ENCODE data around the gene GPR107. TPM values are rescaled to one million over a fixed set of nuclear protein-coding genes. Genes with fewer than 3 reads are reported as not detected.
"Not testable (repeated sequence)": the region's sequence is repeated elsewhere in the genome, so short reads cannot be mapped to it uniquely, and the experiment has no call there.

GPR107 gene
- total RNA-seq, 2 experiments from 2014 or later, result 10.4 to 24.3 TPM

DNA sequence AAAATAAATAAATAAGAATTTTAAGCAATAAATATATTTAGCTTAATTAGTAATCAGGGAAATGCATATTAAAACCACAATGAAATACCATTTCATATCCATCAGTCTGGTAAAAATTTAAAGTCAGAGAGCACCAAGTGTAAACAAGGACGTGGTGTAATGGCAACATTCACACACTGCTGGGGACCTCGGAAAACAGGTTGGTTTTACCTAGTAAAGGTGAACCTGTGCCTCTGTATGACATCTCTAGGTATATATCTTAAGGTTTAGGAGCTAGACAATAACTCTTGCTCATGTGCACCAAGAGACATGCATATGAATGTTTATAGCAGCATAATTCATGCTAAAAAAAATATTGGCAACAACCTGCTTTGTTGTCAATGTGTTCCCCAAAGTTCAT is 40.4 kb upstream of the GPR107 start:
- no peak overlapping the region for H2AFZ ChIP-seq (ENCODE audit: low read length)
- POLR2A ChIA-PET, result interaction anchor here (0.6 kb wide), 1 partner anchor 8 kb away, joined by 6 read pairs; no protein-coding TSS in a partner anchor
- DNase-seq (ENCODE audit: low spot score), result no peak
- peaks cover 21% of the 10 kb centered on the region; the same call in 1 of the 2 replicates for H3K9me3 ChIP-seq (ENCODE audit: low read length)
- peaks cover 100% of the 10 kb centered on the region for H3K79me2 ChIP-seq (ENCODE audit: insufficient read depth, low read depth, low read length)
- peaks cover 15% of the 10 kb centered on the region; the same call in 1 of the 2 replicates for H4K20me1 ChIP-seq (ENCODE audit: insufficient read depth, low read length)
- H3K36me3 ChIP-seq (ENCODE audit: insufficient read depth, low read length), result peaks cover 61% of the 10 kb centered on the region
- intact Hi-C loops (cut with micrococcal nuclease; ENCODE audit: unreplicated experiment), result no loop called here
- H3K4me3 ChIP-seq (ENCODE audit: low read depth, low read length, poor library complexity, severe bottlenecking), result no peak overlapping the region
- no peak overlapping the region for H3K27ac ChIP-seq (ENCODE audit: low read depth, low read length, poor library complexity, severe bottlenecking)
- BruUV-seq (replicated peaks), result no TSS peak
- H3K4me1 ChIP-seq (ENCODE audit: insufficient read depth, low read length, poor library complexity, severe bottlenecking), result peaks cover 36% of the 10 kb centered on the region
- no peaks in the 10 kb centered on the region for H3K9me2 ChIP-seq (ENCODE audit: insufficient read depth, low read length)
- CTCF ChIA-PET (ENCODE audit: unreplicated experiment), result no interaction called here
- no peak for TF ChIP-seq CTCF (conservative IDR thresholded peaks at IDR 0.05; ENCODE audit: low read length)
- TF ChIP-seq EZH2phosphoT487 (IDR thresholded peaks at IDR 0.05; ENCODE audit: borderline replicate concordance, low read depth, low read length), result no peak
- H3K4me2 ChIP-seq (ENCODE audit: low read length), result no peak overlapping the region

DNA sequence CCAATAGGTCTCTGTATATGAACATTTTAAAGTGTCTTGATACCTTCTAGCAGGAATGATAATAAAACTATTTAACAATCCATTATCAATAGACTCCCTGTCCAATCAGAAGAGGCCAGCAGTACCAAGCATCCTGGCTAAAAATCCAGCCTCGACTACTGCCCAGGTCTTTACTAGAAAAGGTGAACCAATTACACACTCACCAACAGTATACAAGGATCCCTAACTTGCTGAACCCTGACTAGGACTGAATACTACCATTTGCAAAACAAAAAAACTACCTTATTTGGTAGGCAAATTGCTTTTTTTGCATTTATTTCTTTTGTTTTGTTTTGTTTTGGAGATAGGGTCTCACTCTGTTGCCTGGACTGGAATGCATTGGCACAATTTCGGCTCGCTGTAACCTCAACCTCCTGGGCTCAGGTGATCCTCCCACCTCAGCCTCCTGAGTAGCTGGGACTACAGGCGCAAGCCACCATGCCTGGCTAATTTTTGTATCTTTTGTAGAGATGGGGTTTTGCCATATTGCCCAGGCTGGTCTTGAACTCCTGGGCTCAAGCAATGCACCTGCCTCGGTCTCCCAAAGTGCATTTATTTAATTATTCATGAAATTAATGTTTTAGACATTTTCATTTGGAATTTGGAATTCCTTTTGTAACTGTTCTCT is 38.2 kb upstream of the GPR107 start:
- POLR2A ChIA-PET, result interaction anchor here (1.1 kb wide), 1 partner anchor 15 kb away, joined by 3 read pairs; no protein-coding TSS in a partner anchor
- no peak for DNase-seq (ENCODE audit: low spot score)
- TF ChIP-seq EZH2phosphoT487 (IDR thresholded peaks at IDR 0.05; ENCODE audit: borderline replicate concordance, low read depth, low read length) (no peak), CTCF (conservative IDR thresholded peaks at IDR 0.05; ENCODE audit: low read length) (no peak)
- CTCF ChIA-PET (ENCODE audit: unreplicated experiment), result no interaction called here
- Histone ChIP-seq H3K4me3 (ENCODE audit: low read depth, low read length, poor library complexity, severe bottlenecking) (no peak overlapping the region), H3K4me1 (ENCODE audit: insufficient read depth, low read length, poor library complexity, severe bottlenecking) (peaks cover 34% of the 10 kb centered on the region), H3K27ac (ENCODE audit: low read depth, low read length, poor library complexity, severe bottlenecking) (no peak overlapping the region), H3K36me3 (ENCODE audit: insufficient read depth, low read length) (peaks cover 81% of the 10 kb centered on the region), H3K4me2 (ENCODE audit: low read length) (no peak overlapping the region), H3K79me2 (ENCODE audit: insufficient read depth, low read depth, low read length) (peaks cover 100% of the 10 kb centered on the region), H3K9me2 (ENCODE audit: insufficient read depth, low read length) (no peaks in the 10 kb centered on the region), H2AFZ (ENCODE audit: low read length) (no peak overlapping the region), H3K9me3 (ENCODE audit: low read length) (peaks cover 21% of the 10 kb centered on the region; the same call in 1 of the 2 replicates), H4K20me1 (ENCODE audit: insufficient read depth, low read length) (peaks cover 3% of the 10 kb centered on the region; the same call in 1 of the 2 replicates)
- no TSS peak for BruUV-seq (replicated peaks)
- intact Hi-C loops (cut with micrococcal nuclease; ENCODE audit: unreplicated experiment), result no loop called here

DNA sequence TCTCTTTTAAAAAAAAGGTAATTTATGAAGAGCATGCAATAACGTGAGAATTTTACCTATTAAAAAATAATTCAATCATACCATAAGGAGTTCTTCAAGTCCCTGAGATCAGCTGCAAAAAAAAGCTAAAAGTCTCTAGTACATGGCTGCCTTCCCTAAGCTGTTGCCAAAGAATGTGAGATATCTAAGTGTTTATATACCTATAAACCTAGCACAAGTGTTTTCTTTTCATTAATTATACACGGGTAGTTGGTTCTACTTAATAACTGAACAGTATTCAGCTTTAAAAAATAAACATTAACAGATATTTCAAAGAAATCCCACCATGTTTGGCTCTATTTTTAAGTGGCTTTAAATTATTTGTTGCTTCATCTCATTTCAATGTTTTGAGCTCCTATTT is 36.6 kb upstream of the GPR107 start:
- Histone ChIP-seq H4K20me1 (ENCODE audit: insufficient read depth, low read length) (no peaks in the 10 kb centered on the region), H3K4me2 (ENCODE audit: low read length) (no peak overlapping the region), H3K9me2 (ENCODE audit: insufficient read depth, low read length) (no peaks in the 10 kb centered on the region), H3K9me3 (ENCODE audit: low read length) (peaks cover 12% of the 10 kb centered on the region; the same call in 1 of the 2 replicates), H3K4me3 (ENCODE audit: low read depth, low read length, poor library complexity, severe bottlenecking) (no peak overlapping the region), H3K4me1 (ENCODE audit: insufficient read depth, low read length, poor library complexity, severe bottlenecking) (peaks cover 46% of the 10 kb centered on the region), H3K36me3 (ENCODE audit: insufficient read depth, low read length) (peaks cover 78% of the 10 kb centered on the region), H3K79me2 (ENCODE audit: insufficient read depth, low read depth, low read length) (peaks cover 100% of the 10 kb centered on the region), H3K27ac (ENCODE audit: low read depth, low read length, poor library complexity, severe bottlenecking) (no peak overlapping the region), H2AFZ (ENCODE audit: low read length) (no peak overlapping the region)
- no peak for TF ChIP-seq EZH2phosphoT487 (IDR thresholded peaks at IDR 0.05; ENCODE audit: borderline replicate concordance, low read depth, low read length)
- no peak for TF ChIP-seq CTCF (conservative IDR thresholded peaks at IDR 0.05; ENCODE audit: low read length)
- DNase-seq (ENCODE audit: low spot score), result no peak
- POLR2A ChIA-PET, result interaction anchor here (0.7 to 1.2 kb wide), 7 partner anchors 9 to 28 kb away, joined by 3 to 9 read pairs (median 5); no protein-coding TSS in a partner anchor
- CTCF ChIA-PET (ENCODE audit: unreplicated experiment), result no interaction called here
- intact Hi-C loops (cut with micrococcal nuclease; ENCODE audit: unreplicated experiment), result no loop called here
- no TSS peak for BruUV-seq (replicated peaks)

- H3K27ac ChIP-seq (ENCODE audit: low read depth, low read length, poor library complexity, severe bottlenecking); H3K4me3 ChIP-seq (ENCODE audit: low read depth, low read length, poor library complexity, severe bottlenecking); H4K20me1 ChIP-seq (ENCODE audit: insufficient read depth, low read length); H2AFZ ChIP-seq (ENCODE audit: low read length); CTCF ChIA-PET (ENCODE audit: unreplicated experiment); DNase-seq (ENCODE audit: low spot score); H3K9me3 ChIP-seq (ENCODE audit: low read length); intact Hi-C loops (cut with micrococcal nuclease; ENCODE audit: unreplicated experiment); H3K9me2 ChIP-seq (ENCODE audit: insufficient read depth, low read length); H3K4me2 ChIP-seq (ENCODE audit: low read length); BruUV-seq (replicated peaks): not testable (repeated sequence)
- Histone ChIP-seq H3K36me3 (ENCODE audit: insufficient read depth, low read length) (peaks cover 74% of the 10 kb centered on the region), H3K79me2 (ENCODE audit: insufficient read depth, low read depth, low read length) (peaks cover 100% of the 10 kb centered on the region), H3K4me1 (ENCODE audit: insufficient read depth, low read length, poor library complexity, severe bottlenecking) (peaks cover 50% of the 10 kb centered on the region)
- POLR2A ChIA-PET, result interaction anchor here (0.7 to 1.2 kb wide), 7 partner anchors 9 to 27 kb away, joined by 3 to 9 read pairs (median 5); no protein-coding TSS in a partner anchor
These were observed 36.2 kb upstream of the GPR107 start for GRCh38 chr9:130017510-130017909.
